SU-DHL-6 (cell line): Measurements from ENCODE around the gene DGLUCY.

Experiments
- H2AFZ ChIP-seq: fragments of 200-600 bp; sonication (generic); 2 replicates; pipeline ENCODE4 v1.6.1; 2014; ENCODE audit warnings: low read depth, mild to moderate bottlenecking, moderate library complexity, mixed read lengths, antibody characterized with exemption, low read length; ENCODE audit not compliant: severe bottlenecking
- H3F3A ChIP-seq: fragments of 200-600 bp; shearing (Covaris generic); 2 replicates; pipeline ENCODE4 v1.6.0; 2016; ENCODE audit warnings: antibody characterized with exemption, mild to moderate bottlenecking; ENCODE audit not compliant: insufficient read depth
- H3K27ac ChIP-seq: fragments of 200-600 bp; sonication (generic); 2 replicates; pipeline ENCODE4 v1.5.1; 2016; ENCODE audit warnings: low read depth, mild to moderate bottlenecking, low read length, moderate library complexity, mixed read lengths
- H3K27me3 ChIP-seq: fragments of 200-600 bp; sonication (generic), shearing (Covaris generic); 2 replicates; pipeline ENCODE4 v1.6.0; 2014; ENCODE audit warnings: mild to moderate bottlenecking, low read length
- H3K36me3 ChIP-seq: fragments of 200-600 bp; sonication (generic); 2 replicates; pipeline ENCODE4 v1.6.1; 2014; ENCODE audit warnings: mild to moderate bottlenecking, low read length, mixed read lengths
- H3K4me2 ChIP-seq: fragments of 300-600, 200-600 bp; shearing (Covaris generic), sonication (generic); 2 replicates; pipeline ENCODE4 v1.6.0; 2014; ENCODE audit warnings: low read length, low read depth, mild to moderate bottlenecking; ENCODE audit not compliant: poor library complexity, severe bottlenecking
- H3K4me3 ChIP-seq: fragments of 200-600 bp; sonication (generic); 2 replicates; pipeline ENCODE4 v1.5.1; 2014; ENCODE audit warnings: antibody characterized with exemption, low read length, mild to moderate bottlenecking, mixed read lengths; ENCODE audit not compliant: insufficient read depth, poor library complexity, severe bottlenecking
- H3K79me2 ChIP-seq: fragments of 200-600 bp; sonication (generic); 2 replicates; pipeline ENCODE4 v1.6.1; 2014; ENCODE audit warnings: mild to moderate bottlenecking, low read length, moderate library complexity; ENCODE audit not compliant: insufficient read depth
- H3K9ac ChIP-seq: fragments of 200-600 bp; sonication (generic); 2 replicates; pipeline ENCODE4 v1.7.0; 2014; ENCODE audit warnings: mild to moderate bottlenecking, low read length
- H3K9me2 ChIP-seq: fragments of 200-600 bp; sonication (generic); replicated peaks from 2 replicates; pipeline ENCODE4 v1.6.1; 2014; ENCODE audit warnings: low read length; ENCODE audit not compliant: insufficient read depth
- H3K9me3 ChIP-seq: fragments of 200-600 bp; sonication (generic); 2 replicates; pipeline ENCODE4 v1.6.1; 2014; ENCODE audit warnings: low read length, mixed read lengths; ENCODE audit not compliant: insufficient read depth
- H4K20me1 ChIP-seq: fragments of 200-600 bp; sonication (generic); 2 replicates; pipeline ENCODE4 v1.6.1; 2014; ENCODE audit warnings: low read depth, mild to moderate bottlenecking, antibody characterized with exemption, low read length, moderate library complexity, mixed read lengths
- EZH2phosphoT487 ChIP-seq: fragments of 200-600 bp; sonication (generic), shearing (Covaris generic); conservative IDR thresholded peaks from 2 replicates; pipeline ENCODE4 v1.6.1; 2018; ENCODE audit warnings: mild to moderate bottlenecking, antibody characterized with exemption, low read length, moderate library complexity, mixed read lengths
- TF ChIP-seq, protein P1 (sequence below): fragments of 200-600 bp; sonication (generic); IDR thresholded peaks from one replicate; pipeline ENCODE4 v1.5.1; 2017; ENCODE audit warnings: antibody characterized with exemption, mild to moderate bottlenecking, low read length, moderate library complexity; ENCODE audit not compliant: insufficient read depth, poor library complexity, severe bottlenecking

DGLUCY gene

DNA sequence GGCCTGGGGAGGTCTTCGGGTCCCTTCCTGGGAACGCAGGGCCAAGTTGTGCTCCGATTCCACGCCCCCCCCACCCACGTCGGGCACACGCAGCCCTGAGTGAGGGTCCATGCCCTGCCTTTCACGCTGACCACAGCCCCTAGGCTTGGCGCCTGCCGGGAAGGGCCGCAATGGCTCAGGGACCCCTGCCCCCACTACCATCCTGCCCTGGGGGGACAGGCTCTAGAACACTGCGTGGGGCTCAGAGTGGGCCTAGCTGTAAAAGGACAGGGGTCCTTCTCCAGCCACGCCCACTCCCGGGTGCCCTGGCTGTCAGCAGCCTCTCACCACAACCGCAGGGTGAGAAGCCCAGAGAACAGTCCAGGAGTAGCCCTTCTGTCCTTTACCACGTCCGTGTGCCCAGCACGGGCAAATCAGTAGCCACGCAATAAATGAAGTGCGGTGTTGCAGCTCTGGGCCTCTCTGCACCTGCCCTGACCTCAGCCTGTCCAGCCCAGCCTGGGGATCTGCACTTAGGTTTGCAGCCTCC lies 140.0 kb downstream of the DGLUCY start:
- TF ChIP-seq EZH2phosphoT487, result no peak
- TF ChIP-seq, protein P1, sequence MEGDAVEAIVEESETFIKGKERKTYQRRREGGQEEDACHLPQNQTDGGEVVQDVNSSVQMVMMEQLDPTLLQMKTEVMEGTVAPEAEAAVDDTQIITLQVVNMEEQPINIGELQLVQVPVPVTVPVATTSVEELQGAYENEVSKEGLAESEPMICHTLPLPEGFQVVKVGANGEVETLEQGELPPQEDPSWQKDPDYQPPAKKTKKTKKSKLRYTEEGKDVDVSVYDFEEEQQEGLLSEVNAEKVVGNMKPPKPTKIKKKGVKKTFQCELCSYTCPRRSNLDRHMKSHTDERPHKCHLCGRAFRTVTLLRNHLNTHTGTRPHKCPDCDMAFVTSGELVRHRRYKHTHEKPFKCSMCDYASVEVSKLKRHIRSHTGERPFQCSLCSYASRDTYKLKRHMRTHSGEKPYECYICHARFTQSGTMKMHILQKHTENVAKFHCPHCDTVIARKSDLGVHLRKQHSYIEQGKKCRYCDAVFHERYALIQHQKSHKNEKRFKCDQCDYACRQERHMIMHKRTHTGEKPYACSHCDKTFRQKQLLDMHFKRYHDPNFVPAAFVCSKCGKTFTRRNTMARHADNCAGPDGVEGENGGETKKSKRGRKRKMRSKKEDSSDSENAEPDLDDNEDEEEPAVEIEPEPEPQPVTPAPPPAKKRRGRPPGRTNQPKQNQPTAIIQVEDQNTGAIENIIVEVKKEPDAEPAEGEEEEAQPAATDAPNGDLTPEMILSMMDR, result no peak
- Histone ChIP-seq H4K20me1 (no peaks in the 10 kb centered on the region), H3K79me2 (no peaks in the 10 kb centered on the region), H3K4me2 (peak overlapping the region; percentile 57), H3K9me3 (no peaks in the 10 kb centered on the region), H3F3A (no peaks in the 10 kb centered on the region; the same call in 1 of the 2 replicates), H3K9ac (peak overlapping the region; percentile 44; the same call in 1 of the 2 replicates), H3K27ac (no peak overlapping the region), H3K4me3 (peak overlapping the region; percentile 33), H2AFZ (peak overlapping the region; percentile 30), H3K36me3 (no peaks in the 10 kb centered on the region), H3K27me3 (no peaks in the 10 kb centered on the region), H3K9me2 (no peaks in the 10 kb centered on the region)

GRCh38 chr14:91254461-91254860 lies 140.6 kb downstream of the DGLUCY start:
- Histone ChIP-seq H3K9me3 (no peaks in the 10 kb centered on the region), H3K4me3 (no peak overlapping the region), H3K9ac (no peak overlapping the region), H3K79me2 (no peaks in the 10 kb centered on the region), H3K36me3 (no peaks in the 10 kb centered on the region), H2AFZ (no peak overlapping the region), H3K4me2 (no peak overlapping the region), H3K27me3 (no peaks in the 10 kb centered on the region), H3K27ac (no peak overlapping the region), H3F3A (no peaks in the 10 kb centered on the region; the same call in 1 of the 2 replicates), H3K9me2 (no peaks in the 10 kb centered on the region), H4K20me1 (no peaks in the 10 kb centered on the region)
- no peak for TF ChIP-seq EZH2phosphoT487
- TF ChIP-seq, protein P1, result no peak

GRCh38 chr14:91255026-91255695 lies 141.3 kb downstream of the DGLUCY start:
- Histone ChIP-seq H3K79me2 (no peaks in the 10 kb centered on the region), H3K9me3 (no peaks in the 10 kb centered on the region), H3K27me3 (no peaks in the 10 kb centered on the region), H3K4me2 (no peak overlapping the region), H3F3A (no peaks in the 10 kb centered on the region; the same call in 1 of the 2 replicates), H3K4me3 (no peak overlapping the region), H3K9me2 (no peaks in the 10 kb centered on the region), H2AFZ (no peak overlapping the region), H3K9ac (no peak overlapping the region), H3K36me3 (no peaks in the 10 kb centered on the region), H3K27ac (no peak overlapping the region), H4K20me1 (no peaks in the 10 kb centered on the region)
- TF ChIP-seq, protein P1, result no peak
- TF ChIP-seq EZH2phosphoT487, result no peak
